Measurements from ENCODE around the gene CCBE1.
"Not testable (repeated sequence)": the region's sequence is repeated elsewhere in the genome, so short reads cannot be mapped to it uniquely, and the experiment has no call there.

Gene CCBE1

DNA sequence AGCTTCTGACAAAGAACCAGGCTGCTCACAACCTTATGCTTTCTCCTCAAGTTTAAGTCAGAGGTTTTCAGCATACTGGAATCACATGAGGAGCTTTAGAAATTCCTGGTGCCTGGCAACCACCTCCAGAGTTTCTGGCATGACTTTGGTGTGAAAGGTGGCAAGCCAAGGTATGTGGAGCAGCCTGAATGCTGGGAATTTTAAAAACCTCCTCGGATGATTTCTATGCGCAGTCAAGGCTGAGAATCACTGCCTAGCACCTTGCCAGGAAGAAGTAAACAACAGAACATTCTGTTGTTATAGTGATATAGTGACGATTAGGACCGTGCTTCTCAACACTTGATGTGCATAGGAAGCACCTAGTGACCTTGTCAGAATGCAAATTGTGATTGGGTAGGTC lies 11.7 kb downstream of the CCBE1 start:
- DNase-seq (ENCODE audit: extremely low read depth in 1 of 2, low read depth in 1 of 2): no peak

DNA sequence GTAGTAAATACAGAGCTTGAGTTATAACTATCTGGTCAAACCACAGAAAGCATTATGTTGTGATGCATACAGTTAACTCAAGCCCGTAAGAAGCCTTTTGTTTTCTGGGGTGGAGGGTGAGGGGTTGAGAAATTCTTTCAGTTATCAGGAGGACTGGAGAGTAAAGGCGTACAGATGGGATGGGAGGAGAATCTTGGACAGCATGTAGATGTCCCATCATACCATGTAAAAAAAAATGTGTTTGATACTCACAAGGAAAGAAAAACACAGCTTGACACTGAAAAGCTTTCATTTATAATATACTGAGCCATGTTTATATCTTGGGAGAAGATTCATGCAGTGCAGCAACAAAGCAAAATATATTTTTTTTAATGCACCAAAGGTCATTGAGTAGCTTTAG lies 12.4 kb downstream of the CCBE1 start:
- DNase-seq (ENCODE audit: extremely low read depth in 1 of 2, low read depth in 1 of 2): no peak

GRCh38 chr18:59681521-59682004 lies 15.7 kb downstream of the CCBE1 start:
- no peak for DNase-seq (ENCODE audit: extremely low read depth in 1 of 2, low read depth in 1 of 2)

DNA sequence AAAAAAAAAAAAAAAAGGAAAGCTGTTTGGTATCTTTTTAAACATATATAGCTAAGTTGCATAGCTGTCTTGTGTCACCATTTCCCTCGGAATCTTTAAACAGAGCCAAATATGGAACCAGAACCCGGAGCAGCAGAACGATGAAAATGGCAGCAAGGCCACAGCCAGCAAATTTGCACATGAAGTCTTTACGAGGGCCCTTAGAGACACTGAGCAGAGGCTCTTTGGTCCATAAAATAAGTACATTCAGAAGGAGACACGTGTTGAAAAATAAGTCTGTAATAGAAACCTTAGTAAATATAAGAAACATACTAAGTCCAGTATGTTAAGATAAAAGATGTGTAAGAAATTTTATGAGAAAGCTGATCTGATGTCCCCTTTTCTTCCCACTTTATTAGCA lies 16.2 kb downstream of the CCBE1 start:
- DNase-seq (ENCODE audit: extremely low read depth in 1 of 2, low read depth in 1 of 2): no peak

DNA sequence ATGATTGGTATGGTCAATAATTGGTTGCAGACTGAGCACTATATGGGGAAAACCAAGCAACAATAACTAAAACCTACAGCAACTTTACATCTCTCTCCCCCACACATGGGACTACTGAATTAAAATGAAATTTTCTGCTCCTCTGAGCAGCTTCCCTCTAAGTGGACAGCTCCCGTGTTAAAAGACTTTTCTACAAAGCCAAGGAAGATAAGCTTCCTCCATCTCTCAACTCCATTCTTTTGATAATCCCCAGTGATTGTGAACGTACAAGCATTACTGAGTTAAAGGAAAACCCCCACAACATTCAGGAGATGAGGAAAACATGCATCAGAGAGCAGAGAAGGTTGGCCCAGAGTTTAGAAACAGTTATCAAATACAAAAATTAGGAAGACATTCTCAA lies 21.9 kb downstream of the CCBE1 start:
- no peak for DNase-seq (ENCODE audit: extremely low read depth in 1 of 2, low read depth in 1 of 2)

GRCh38 chr18:59674903-59675270 lies 22.3 kb downstream of the CCBE1 start:
- no peak for DNase-seq (ENCODE audit: extremely low read depth in 1 of 2, low read depth in 1 of 2)

DNA sequence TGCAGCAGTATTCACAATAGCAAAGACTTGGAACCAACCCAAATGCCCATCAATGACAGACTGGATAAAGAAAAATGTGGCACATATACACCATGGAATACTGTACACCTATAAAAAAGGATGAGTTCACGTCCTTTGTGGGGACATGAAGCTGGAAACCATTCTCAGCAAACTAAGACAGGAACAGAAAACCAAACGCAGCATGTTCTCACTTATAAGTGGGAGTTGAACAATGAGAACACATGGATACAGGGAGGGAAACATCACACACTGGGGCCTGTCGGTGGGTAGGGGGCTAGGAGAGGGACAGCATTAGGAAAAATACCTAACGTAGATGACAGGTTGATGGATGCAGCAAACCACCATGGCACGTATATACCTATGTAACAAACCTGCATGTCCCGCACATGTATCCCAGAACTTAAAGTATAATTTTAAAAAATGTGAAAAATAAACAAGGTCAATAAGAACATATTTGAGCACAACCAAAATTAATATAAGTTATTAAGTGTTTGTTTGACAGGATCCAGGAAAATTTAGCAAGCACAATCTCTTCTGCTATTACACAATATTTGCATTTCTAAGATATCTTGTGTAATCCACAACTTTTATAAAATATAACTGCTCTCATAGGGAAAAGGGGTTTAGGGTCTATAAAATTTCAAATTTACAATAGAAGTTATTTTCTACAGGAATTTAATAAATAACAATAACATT lies 22.9 kb downstream of the CCBE1 start:
- no peak for DNase-seq (ENCODE audit: extremely low read depth in 1 of 2, low read depth in 1 of 2)

DNA sequence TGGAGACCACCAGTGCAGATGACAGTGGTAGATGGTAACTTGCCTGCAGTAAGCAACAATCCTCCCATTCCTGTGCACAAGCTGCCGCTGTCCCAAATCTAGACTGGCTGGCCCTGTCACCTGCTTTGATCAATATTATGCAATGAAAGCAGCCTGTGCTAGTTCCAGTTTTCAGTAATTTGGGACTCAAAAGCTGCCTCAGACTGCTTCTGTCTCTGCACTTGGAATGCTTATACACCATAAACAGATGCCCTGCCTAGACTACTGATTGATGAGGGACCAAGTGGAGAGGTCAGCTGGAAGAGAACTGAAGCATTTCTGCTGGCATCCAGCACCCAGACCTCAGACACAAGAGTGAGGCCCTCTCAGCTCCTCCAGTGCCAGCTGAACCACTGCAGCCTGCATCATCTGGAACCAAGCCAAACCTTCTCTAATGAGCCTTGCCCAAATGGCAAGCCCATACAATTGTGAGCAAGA lies 24.9 kb downstream of the CCBE1 start:
- no peak for DNase-seq (ENCODE audit: extremely low read depth in 1 of 2, low read depth in 1 of 2)

GRCh38 chr18:59671551-59671950 lies 25.7 kb downstream of the CCBE1 start:
- no peak for DNase-seq (ENCODE audit: extremely low read depth in 1 of 2, low read depth in 1 of 2)

DNA sequence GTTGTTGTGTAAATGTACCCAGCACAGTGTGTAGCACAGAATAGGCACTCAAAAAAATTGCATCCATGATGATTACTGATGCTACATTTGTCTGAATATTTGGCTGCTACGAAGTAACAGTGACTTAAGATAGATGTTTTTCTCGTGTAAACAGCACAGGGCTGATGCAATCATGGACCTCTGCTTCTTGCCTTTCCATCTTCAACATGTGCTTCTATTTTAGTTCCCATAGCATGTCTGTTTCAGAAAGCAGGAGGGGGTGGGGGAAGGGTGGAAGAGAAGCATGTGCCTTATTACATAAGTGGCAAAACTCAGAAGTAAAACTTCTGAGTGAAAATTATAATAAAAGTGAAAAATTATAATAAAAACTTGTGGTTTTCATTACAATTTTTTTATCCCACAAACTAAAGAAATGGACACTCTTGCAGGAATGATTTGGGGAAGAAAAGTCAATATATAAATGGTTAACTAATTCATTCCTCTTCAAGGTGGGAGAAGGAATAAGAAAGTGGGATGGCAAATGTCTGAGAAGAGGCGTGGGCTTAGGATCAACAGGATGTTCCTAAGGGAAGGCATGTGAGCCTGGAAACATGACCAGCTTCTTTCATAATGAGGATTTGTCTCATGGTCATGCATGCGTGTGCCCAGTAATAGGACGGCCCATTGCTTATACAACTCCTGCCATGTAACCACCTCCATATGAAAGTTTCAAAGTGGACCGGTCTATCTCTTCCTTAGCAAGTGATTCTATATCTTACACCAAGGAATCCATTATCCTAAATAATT lies 27.2 kb downstream of the CCBE1 start:
- no peak for DNase-seq (ENCODE audit: extremely low read depth in 1 of 2, low read depth in 1 of 2)

DNA sequence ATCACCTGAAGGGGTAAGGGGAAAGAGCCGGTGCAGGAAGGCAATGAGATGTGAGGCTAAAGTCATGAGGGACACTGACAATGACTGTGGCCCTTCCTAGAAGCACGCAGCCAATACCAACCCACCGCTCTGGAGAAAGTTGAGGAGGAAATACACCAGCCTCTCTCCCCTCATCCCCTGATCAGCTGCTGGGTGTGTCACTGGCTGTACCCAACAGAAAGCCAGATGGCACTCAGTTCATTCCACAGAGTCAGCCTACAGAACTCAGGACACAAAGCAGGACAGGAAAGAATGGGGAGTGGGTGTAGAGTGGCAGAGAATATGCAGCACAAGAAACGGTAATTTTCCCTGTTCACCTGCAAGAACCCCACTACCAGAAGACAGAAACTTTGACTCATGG lies 29.7 kb downstream of the CCBE1 start:
- DNase-seq (ENCODE audit: extremely low read depth in 1 of 2, low read depth in 1 of 2): no peak

DNA sequence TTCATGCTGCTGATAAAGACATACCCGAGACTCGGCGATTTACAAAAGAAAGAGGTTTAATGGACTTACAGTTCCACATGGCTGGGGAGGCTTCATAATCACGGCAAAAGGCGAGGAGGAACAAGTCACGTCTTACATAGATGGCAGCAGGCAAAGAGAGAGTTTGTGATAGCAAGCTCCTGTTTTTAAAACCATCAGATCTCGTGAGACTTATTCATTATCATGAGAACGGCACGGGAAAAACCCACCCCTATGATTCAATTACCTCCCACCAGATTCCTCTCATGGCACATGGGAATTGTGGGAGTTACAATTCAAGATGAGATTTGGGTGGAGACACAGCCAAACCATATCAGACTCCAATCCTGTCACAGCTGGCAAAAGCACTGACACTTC lies 31.2 kb downstream of the CCBE1 start:
- not testable (repeated sequence) for DNase-seq (ENCODE audit: extremely low read depth in 1 of 2, low read depth in 1 of 2)

DNA sequence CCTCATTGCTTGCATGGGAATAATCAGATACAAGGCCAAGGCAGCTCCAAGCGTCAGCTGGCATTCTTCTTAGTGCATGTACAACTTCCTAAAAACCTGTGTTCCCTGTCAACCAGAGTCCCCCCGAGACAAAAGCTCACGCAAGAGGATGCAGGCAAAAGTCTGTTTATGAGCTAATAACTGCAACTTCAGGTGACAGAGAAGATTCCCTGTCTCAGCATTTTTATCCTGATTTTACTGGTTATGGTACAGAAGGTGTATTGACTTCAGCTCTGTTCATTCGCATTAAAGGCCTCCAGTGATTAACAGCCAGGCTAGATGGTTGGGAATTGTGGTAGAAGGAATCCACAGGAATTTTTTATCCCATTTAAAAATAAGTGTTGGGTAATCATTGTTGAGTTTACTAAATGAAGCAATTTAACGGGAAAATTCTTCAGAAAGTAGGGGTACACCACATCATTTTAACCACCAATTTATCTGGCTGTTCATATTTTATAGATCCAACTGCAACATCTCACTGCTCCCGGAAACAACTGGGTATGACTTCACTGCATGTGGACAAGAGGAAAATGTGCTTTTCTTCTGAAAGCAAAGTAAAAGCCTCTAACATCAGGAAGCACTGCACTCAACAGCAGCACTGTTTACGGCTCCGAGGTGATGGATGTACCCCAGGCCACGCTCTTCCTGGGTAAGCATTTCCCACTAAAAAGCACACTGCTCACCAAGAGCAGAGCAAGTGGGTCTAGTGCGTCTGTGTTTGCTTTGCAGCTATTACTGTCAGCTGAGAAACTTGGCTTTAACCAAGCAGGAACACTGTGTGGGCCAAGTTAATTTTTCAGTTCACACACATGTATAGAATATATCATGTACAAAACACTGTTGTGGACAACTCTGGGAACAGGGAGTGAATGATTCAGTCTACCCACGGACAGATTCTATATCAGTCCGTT lies 31.9 kb downstream of the CCBE1 start:
- DNase-seq (ENCODE audit: extremely low read depth in 1 of 2, low read depth in 1 of 2): no peak

DNA sequence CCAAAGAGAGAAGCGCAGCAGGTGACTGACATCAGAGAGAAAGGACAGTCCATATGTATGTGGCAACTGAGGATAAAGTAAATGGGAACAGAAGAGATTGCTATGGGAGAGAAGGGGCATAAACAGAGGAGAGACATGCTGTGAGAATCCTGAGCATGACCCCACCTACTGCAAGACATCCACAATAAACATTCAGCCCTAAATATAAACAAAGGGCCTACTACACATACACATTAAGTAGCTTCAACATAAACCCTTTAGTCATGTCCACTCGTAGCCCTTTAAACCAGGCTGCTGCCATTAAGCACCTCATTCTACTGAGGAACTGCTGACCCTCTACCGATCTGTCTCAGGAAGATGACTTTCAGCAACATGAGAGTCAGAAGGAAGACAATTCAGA lies 32.9 kb downstream of the CCBE1 start:
- DNase-seq (ENCODE audit: extremely low read depth in 1 of 2, low read depth in 1 of 2): no peak

DNA sequence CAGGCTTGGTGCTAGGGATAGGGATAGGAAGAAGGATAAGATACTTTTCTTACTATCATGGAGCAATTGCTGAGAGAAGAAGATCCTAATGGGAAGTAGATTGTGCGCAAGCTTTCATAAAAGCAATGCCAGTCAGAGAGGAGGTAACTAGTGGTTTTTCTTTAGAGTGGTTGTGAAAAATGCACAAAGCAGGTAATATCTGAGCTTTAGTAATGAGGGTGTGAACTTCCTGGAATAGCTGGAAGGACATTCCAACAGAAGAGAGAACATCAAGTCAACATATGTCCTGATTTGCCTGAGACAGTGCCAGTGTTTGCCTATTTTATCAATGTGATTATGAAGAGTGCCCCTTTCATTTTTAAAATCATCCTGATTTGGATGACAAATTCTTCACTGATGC lies 34.1 kb downstream of the CCBE1 start:
- DNase-seq (ENCODE audit: extremely low read depth in 1 of 2, low read depth in 1 of 2): no peak

DNA sequence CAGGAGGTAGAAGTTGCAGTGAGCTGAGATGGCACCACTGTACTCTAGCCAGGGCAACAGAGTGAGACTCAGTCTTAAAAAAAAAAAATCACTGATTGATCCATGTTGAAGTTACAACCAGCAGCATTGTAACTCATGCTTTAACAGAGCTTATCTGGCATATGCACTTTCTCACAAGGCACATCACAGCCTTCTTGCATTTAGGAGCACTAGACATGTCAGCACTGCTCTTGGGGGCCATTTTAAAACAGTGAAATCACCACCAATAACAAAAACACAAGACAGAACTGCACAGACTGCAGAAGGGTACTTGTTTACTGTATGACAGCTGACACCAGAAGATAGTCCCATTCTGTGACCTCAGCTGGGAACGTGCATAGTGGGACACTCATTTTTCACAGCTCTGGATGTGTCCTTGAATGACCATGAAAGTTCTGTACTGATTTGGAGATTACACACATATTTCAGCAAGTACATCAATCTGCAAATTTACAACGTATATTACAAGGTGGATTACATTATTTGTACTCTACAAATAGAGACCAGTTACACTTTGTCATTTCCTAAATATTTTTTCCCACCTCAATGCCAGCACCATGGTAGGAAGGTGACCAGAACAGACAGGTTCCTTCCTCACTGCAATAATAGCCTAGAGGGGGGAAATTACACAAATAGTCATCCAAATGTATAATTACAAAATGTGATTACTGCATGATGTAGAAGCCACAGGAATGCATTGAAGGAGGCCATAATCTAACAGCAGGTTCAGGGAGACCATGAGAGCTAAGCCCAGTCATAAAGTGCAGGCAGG lies 35.1 kb downstream of the CCBE1 start:
- DNase-seq (ENCODE audit: extremely low read depth in 1 of 2, low read depth in 1 of 2): no peak

GRCh38 chr18:59660786-59661743 lies 36.2 kb downstream of the CCBE1 start:
- no peak for DNase-seq (ENCODE audit: extremely low read depth in 1 of 2, low read depth in 1 of 2)

- DNase-seq (ENCODE audit: extremely low read depth in 1 of 2, low read depth in 1 of 2): no peak
Observed at GRCh38 chr18:59660366-59660765, 36.9 kb downstream of the CCBE1 start.

DNA sequence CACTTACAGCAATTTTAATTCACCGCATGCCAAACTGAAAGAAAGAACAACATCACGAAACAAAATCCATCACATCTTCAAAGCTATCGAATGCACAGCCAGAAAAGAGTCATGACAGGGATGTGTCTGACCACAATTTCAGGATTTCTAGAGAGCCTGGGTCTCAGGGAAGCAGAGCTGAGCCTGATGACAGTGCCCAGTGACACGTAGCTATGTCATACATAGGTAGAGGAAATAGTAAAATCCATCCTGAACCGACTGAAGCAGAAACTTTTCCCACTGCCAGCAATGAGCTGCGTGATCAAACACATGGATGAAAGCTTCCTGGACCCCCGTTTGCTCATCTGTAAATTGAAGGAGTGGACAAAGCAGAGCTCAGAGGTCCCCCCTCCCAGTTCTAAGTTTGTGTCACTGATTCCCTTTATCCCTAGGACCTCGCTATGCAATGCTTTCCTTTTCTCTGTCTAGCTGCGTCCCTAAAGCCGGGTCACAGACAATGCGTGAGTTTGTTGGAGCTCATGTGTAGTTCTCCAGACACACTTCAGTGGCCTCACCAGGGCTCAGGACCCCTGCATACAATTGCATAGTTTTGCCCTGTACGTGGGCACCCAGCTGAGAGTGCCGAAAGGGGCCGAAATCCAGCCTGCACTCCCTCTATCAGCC lies 37.6 kb downstream of the CCBE1 start:
- DNase-seq (ENCODE audit: extremely low read depth in 1 of 2, low read depth in 1 of 2): no peak

Data from activated CD8-positive, alpha-beta memory T cell treated with anti-CD3 and anti-CD28 coated beads for 1 hour (primary cell).